Fibroblast of skin of right biceps (primary cell): ENCODE measurements around the gene CYP26C1.

Experiments
- DNase-seq: peaks from one replicate; pipeline ENCODE4 v3.0.0-alpha.2; 2013

Gene CYP26C1, protein sequence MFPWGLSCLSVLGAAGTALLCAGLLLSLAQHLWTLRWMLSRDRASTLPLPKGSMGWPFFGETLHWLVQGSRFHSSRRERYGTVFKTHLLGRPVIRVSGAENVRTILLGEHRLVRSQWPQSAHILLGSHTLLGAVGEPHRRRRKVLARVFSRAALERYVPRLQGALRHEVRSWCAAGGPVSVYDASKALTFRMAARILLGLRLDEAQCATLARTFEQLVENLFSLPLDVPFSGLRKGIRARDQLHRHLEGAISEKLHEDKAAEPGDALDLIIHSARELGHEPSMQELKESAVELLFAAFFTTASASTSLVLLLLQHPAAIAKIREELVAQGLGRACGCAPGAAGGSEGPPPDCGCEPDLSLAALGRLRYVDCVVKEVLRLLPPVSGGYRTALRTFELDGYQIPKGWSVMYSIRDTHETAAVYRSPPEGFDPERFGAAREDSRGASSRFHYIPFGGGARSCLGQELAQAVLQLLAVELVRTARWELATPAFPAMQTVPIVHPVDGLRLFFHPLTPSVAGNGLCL

DNA sequence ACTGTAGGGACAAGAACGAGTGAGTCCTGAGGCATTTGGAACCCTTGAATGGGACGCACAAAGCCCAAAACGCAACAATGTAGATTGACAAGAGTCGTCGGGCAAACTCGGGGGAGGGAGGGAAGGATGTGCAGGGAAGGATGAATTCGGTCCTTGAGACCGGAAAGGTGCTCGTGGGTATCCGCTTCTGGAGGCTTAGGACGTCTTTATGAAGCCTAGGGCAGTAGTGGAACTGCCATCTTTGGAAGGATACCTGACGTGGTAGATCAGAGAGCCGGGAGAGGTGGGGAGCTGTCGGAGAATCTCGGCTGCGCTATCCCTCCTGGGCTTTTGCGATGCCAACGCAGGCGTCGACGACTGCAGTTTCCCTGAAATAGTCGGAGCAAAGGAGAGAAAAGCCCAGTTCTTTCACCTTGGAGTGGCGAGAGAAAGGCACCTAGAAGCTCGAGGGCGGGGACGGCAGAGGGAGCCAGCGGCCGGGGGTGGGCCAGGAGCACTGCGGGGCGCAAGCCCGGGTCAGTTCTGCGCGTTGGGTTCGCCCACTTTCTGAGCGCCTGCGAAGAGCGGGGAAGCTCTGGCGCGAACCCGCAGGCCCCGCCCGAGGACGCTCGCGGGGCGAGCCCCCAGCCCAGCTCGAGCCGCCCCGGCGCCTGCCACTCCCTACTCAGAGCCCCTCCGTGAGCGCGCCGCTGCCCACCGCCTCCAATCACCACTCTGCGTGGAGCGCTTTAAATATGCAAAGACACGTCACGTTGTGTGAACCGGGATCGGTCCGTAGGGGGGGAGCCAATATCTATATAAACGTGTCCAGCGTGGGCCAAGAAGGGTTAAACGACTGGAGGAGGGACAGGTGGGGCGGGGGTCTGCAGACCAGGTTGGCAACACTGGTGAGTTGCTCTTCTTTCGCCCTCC, at the start of gene CYP26C1:
Gene CYP26C1 (plus strand): TSS at position 824 of the 912 bp plus-strand sequence. CDS start 466 bp downstream, outside the sequence.
- no peak for DNase-seq

DNA sequence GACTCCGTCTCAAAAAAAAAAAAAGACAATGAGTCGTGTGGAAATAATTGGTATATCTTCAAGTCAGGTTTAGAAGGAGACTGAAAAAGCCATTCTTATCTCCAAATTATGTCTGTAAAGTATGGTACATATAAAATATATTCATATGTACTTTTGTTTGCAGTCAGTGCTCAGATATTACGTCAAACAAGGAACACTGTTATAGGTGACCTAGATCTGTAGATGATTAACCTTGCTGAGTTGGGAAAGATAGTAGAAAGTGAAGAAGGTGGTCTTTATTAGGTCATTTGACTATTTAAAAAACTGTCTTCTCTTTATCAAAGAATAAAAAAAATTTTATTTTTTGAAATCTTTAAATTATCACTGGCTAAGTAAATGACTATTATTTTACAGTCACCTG, 44.9 kb upstream of the CYP26C1 start:
- DNase-seq, result no peak

DNA sequence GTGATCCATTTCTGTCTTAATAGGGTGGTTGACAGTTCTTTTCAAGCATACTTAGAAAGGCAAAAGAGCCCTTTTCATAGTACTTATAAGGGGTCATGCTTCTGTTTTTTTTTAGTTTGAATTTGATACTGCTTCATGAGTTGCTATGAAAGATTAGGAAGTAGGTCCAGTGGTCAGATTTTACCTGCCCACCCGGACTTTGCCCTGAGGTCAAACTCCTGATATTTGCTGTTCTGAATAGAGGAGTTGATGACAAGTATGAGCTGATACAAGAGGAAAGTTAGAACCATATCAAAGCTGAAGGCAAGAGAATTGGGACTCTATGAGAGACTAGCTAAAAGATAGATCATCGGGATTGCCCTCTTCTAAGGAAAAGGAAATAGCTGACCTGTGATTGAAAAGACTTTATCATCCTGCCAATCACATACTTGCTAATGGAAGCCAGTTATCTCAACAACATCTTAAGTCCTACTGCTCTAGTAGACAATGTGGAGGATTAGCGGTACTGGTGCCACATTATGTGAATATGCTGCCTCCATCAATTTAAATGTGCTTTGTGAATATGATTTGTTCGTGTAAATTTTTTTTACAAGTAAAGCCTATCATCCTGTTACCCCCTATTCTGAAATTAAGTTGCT, 37.5 kb upstream of the CYP26C1 start:
- no peak for DNase-seq

DNA sequence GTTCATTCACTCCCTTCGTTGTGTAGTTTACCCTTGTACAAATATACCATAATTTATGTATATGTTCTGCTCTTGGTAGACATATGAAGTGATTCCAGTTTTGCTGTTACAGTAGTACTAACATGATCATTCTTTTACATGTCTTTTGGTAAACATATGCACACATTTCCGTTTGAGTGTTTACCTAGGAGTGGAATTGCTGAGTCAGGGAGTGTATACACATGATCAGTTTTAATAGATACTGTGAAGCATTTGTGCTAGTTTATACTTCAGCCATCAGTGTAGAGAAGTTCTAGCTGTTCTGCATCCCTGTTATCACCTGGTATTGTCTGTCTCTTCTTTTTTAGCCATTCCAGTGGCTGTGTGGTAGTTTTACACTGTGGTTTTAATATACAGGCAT, 34.5 kb upstream of the CYP26C1 start:
- no peak for DNase-seq

DNA sequence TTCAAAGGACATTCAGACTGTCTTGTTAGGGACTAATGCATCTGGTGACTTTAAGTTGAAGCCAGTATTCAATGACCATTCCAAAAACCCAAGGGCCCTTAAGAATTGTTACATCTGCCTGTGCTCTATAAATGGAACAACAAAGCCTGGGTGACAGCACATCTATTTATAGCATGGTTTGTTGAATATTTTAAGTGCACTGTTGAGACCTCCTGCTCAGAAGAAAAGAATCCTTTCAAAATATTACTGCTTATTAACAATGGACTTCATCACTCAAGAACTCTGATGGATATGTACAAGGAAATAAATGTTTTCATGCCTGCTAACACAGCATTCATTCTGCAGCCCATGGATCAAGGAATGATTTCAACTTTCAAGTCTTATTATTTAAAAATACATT, 33.1 kb upstream of the CYP26C1 start:
- no peak for DNase-seq

DNA sequence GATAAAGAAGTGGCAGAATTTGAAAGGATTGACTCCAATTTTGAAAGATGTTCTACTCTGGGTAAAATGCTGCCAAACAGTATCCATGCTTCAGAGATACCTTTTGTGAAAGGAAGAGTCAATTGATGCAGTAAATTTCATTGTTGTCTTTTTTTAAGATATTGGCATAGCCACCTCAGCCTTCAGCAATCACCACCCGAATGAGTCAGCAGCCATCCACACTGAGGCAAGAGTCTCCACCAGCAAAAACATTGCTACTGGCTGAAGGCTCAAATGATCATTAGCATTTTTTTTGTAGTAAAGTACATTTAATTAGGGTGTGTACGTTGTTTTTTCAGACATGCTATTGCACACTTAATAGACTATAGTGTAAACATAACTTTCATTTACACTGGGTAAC, 31.7 kb upstream of the CYP26C1 start:
- peak; percentile 60 for DNase-seq

DNA sequence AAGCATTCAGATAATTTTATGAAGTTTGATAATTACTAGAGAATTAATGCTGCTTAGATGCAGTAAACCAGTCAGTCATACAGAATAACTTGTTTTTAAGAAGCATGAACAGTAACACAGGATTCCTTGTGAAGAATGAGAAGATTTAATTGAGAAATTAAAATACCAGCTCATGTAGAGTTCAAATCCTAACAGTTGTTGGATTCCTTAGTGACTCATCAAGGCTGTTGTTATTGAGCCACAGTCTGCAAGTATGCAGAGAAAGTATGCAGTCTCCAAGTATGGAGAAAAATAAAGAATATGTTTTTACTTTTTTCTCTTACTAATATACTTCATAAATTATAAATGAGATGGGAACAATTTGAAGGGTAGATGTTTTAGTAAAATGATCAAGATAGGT, 30.2 kb upstream of the CYP26C1 start:
- peak; percentile 86 for DNase-seq

DNA sequence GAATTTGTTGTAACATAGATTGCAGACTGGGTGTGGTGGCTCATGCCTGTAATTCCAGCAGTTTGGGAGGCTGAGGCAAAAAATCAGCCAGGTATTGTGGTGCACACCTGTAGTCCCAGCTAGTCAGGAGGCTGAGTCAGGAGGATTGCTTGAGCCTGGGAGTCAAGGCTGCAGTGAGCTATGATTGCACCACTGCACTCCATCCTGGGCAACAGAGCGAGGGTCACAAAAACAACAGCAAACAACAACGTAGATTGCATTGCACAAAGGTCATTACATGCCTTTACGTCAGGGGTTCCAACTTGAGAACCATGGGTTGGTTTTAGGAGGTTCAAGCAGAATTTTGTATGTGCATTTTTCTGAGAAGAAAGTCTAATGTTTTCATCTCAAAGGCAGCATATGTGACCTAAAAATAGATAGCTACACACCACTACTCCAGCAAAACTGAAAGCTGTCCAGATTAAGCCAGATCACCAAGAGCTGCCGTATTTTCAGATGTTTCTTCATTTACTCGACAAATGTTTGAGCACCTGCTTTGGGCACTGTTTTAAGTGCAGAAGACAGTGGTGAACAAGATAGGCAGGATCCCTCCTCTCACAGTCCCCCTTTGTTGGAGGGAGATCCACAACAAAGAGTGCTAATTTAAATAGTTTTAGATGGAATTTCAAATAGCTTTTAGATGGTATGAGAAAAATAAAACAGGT, 28.3 kb upstream of the CYP26C1 start:
- no peak for DNase-seq

DNA sequence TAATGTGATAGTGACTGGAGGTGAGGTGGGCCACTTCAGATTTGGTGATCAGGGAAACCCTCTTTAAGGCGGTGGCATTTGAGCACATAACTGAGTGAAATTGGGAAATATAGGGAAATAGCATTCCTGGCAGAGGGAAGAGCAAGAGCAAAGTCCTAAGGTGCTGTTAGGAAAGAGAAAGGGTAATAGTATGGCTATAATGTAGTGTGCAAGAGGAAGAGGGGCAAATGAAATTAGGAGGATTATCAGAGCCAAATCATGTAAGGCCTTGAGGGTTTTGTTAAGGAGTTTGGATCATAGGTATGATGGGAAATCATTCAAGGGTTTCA, 27.8 kb upstream of the CYP26C1 start:
- DNase-seq, result no peak

DNA sequence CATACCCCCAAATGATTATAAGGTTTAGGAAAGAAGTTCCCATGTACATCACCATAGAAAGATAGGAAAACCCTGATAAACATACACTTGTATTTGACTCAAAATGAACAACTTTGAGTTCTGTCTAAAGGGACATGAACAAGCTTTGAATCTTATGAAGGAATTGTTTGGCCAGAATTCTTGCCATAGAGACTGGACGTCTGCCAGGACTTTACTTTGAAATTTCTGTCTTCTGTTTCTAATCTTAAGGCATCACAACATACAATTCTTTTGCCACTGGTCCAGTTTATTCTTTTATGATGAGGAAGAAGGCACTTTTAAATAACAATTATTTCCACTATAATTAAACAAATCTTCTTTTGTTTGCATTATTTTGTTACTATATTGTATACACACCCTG, 26.2 kb upstream of the CYP26C1 start:
- DNase-seq, result peak; percentile 21

DNA sequence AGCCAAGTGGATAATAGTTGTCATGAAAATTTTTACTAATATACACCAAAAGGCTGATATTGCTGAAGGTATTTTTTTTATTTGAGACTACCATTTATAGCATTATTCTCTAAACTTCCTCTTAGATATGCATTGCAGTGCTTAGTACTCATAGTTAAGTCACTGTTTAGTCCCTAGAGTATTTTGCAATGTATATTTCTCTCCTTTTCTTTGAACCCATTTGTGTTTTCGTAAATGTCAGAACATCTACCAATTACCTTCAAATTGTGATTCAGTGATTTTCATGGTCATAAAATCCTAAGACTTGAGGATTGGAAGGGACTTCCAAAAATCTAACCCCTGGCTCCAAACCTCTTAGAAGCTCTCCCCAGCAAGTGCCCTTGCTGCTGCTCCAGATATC, 21.5 kb upstream of the CYP26C1 start:
- peak; percentile 10 for DNase-seq

DNA sequence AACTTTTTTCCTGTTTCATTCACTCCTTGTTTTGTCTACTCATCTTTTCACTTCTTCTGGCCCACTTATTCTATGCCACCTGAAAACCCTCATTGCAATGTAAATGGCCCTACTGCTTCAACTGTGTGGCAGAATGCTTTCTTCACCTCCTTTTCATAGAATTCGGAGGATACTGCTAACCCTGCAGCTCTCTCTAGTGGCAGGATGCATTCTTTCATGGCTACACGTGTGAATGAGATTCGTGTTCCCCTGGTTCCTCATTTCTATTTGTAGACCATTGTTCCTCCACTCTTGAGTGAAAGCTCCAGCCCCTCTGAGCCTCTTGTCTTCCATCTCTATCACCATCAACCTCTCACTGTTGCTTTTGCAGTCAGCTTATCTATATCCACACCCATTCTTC, 20.9 kb upstream of the CYP26C1 start:
- DNase-seq, result peak; percentile 56

DNA sequence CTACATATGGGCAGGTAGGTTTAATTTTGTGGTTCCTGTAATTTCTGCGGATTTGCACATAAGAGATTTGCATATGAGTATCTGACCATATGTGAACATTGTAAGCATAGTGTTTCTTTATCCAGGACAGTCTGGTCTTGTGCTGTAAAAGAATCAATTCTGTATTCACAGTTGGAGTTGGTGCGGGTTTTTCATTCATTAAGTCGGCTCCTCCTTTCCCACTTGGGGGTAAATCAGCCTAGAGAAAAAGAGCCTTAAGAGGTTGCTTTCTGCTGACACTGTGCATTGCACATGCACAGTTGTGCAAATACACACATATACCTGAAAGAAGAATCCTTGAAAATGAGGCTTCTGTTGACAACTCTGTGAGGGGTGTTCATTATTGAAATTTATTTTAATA, 6.1 kb upstream of the CYP26C1 start:
- no peak for DNase-seq

DNA sequence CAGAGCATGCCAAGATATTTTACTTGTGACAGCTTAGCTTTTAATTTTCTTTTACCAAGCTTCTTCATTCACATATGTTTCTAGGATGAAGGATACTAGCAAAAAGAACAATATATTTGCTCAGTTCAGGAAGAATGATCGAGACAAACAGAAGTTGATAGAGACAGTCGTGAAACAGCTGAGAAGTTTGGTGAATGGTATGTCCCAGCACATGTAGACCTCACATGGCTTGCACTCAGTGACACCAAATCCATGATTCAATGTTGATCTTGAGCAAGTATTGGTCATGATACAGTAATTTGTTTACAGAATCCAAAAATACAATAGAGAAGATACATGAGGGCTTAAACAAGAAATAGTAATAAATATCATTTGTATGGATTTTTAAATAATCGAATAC, 2.5 kb upstream of the CYP26C1 start:
- no peak for DNase-seq

DNA sequence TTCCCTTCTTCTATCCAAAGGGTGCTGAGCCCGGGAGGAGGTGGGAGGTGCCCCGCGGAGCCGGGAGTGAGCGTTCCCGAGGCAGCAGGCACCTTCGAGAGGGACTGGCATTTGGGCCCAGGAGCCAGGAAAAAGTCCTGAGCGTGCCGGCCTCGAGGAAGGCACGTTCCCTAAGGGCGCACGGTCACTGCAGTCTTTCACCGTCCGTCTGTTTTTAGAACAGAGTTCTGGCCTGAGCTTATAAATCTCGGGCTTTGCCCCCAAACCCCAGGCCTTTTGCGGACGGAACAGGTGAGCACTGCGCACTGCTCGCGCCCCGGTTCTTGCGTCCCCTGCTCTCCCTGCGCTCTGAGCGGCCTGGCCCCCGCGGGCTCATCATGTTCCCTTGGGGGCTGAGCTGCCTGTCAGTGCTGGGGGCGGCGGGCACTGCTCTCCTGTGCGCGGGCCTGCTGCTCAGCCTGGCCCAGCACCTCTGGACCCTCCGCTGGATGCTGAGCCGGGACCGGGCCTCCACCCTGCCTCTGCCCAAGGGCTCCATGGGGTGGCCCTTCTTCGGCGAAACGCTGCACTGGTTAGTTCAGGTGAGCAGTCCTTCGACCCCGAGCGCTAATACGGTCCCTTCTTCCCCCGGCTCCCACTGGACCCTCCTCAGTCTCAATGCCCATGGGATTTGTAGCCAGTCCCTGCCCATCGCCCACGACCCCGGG, 442 bp downstream of the CYP26C1 start:
- DNase-seq, result no peak

DNA sequence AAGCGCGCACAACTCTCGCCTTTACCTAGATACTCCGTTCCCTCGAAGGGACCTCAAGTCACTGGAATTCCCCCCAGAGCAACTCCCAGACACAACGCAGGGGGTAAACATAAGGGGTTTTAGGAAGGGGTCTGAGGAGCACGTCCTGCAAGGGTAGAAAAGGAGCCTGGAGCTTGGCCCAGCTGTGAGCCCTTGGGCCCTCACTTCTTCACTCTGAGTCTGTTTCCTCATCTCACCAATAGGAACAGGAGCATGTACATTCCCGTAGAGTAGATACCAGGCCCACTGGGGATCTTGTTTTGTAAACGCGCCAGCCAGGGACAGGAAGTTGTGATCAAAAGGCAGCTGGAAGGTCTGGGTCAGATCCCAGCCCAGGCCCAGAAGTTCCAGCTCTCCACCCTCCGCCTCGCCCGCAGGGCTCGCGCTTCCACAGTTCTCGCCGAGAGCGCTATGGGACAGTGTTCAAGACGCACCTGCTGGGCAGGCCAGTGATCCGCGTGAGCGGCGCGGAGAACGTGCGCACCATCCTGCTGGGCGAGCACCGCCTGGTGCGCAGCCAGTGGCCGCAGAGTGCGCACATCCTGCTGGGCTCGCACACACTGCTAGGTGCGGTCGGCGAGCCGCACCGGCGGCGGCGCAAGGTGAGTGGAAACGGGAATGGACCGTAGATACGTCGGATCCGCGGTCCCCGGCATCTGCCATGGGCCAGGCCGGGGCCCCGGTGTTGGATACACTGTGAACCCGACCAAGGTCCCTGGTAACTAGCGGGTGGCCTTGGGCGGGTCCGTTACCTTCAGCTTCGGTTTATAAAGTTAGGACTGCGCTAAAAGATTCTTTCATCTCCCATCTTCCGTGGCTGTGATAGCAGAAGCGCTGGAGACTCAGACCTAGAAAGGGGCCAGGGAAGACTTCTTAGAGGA, 1.3 kb downstream of the CYP26C1 start:
- DNase-seq, result no peak

DNA sequence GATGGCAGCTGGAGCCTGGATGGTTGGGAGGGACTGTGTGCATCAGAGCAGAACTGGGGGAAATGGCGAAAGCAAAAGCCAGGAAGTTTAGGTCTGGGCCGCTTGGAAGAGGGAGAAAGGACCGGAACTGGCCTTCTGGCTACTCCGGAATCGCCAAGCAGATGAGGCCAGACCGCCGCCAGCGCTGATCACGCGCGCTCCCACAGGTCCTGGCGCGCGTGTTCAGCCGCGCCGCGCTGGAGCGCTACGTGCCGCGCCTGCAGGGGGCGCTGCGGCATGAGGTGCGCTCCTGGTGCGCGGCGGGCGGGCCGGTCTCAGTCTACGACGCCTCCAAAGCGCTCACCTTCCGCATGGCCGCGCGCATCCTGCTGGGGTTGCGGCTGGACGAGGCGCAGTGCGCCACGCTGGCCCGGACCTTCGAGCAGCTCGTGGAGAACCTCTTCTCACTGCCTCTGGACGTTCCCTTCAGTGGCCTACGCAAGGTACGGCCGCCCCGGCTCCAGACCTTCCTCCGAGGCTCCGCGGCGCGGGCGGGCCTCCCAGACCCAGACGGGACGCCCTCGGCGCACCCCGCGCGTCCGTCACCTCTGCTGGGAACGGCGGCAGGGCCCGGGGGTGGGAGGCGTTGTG, 2.0 kb downstream of the CYP26C1 start:
- DNase-seq, result peak; percentile 30

DNA sequence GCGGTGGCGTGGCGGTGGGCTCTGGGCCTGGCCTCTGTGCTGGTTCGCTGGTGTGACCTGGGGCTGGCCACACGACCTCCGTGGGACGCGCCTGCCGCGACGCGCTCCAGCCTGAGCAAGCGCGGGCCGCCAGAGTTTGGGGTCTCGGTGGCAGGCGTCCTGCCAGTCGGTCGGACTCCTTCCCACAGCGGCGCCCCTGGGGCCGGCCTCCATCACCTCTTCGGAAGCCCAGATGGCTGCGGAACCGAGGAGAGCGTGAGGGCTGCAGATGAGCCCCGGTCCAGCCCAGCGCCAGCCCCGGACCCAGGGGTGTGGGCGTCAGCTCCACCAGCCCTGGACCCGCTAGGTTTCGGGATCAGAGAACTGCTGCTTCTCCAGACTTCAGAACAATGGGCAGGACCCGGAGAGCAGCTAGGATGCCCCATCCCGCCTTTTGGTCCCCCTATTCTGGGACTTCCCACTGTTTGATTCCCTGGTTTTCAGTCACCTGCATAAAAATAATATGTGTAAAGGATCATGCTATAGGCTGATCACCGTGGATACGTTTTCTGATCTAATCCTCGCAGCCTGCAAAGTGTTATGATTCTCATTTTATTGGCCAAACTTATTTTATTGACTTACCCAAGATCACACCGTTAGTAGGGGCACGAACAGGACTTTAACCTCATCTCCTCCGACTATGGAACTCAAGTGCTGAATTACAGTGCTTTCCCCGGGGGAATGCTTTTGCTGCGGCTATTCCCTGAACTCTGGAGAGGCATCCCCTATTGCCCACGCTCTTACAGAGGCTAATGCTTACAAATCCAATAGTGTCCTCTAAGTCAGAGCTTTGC, 2.8 kb downstream of the CYP26C1 start:
- no peak for DNase-seq

DNA sequence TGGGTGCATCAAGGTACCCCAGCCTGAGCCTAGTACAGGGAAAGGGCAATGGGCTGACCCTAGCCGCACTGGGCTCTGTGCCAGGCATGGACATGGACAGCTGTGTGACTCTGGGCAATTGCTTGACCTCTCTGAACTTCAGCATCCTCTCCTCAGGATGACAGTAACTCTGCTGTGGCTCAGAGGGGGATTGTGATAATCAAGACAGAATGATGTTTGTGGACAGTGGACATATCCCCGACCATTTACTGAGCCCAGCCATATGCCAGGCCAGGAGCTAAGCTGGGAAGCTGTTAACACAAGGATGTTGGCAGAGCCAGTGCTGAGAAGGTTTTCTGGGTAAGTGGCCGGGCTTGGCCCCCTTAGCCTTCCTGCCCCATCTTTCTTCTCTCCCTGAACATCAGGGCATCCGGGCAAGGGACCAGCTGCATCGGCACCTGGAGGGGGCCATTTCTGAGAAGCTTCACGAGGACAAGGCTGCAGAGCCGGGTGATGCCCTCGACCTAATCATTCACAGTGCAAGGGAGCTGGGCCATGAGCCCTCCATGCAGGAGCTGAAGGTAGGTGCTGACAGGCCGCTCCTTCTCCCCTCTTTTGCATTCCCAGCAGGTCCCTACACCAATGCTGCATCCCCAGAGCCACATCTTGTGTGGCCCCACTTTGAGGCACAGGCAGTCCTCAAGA, 3.5 kb downstream of the CYP26C1 start:
- DNase-seq, result no peak
